ENCODE results near the gene ARMH3. TPM values are rescaled to one million over a fixed set of nuclear protein-coding genes. Genes with fewer than 3 reads are reported as not detected.

ARMH3 gene
- total RNA-seq, 1 donor from 2014 or later, result 48.1 TPM

DNA sequence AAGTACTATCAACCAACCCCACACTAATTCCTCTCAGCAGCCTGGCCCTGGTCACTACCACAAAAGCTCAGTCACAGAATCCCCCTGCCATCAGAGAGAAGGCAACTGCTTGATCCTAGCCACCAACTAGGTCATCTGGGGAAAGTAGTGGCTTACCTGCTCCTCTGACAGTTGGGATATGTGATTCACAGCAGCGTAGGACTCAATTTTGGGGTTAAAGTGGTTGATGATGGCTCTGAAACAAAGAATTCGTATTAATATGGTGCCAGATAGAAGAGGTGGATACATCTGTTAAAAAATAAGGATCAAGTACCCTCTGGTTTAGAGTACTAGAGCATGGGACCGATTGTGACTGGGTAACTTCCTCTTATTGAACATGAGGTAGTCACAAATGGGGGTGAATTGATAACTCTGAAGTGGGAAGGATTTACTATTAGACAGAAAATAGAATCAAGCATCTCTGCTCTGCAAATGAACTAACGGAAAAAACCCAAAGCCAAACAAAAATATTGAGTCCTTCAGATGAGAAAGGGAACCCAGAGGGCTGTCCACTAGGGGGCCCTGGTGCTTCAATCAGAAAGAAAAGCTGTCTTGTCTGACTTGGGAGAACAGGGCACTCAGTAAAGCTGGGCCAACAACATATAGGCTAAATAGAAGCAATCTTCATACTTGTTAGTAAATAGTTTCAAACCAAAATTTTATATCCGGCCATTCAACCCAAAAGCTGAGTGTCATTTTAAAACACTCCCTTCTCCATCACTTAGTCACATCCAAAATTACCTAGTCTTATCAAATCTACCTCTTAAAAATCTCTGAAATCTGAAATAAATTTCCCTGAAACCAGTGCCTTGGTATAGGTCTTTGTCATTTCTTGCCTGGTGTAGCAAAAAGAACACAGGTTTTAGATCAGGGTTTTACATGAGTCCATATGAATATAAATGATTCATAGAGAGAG is 166.4 kb downstream of the ARMH3 start:
- peak overlapping the region; percentile 67 for H3K27ac Mint-ChIP-seq (ENCODE audit: unreplicated experiment)
- peak; percentile 91 for DNase-seq
- no peaks in the 10 kb centered on the region for H3K9me3 Mint-ChIP-seq (ENCODE audit: unreplicated experiment)
- peak; percentile 84 for TF ChIP-seq CTCF (IDR thresholded peaks at IDR 0.05; ENCODE audit: partially characterized antibody, unreplicated experiment)
- no peaks in the 10 kb centered on the region for H3K36me3 Mint-ChIP-seq (ENCODE audit: unreplicated experiment)
- H3K4me1 Mint-ChIP-seq (ENCODE audit: low read depth, unreplicated experiment), result peaks cover 24% of the 10 kb centered on the region
- H3K4me3 Mint-ChIP-seq (ENCODE audit: unreplicated experiment), result peak overlapping the region; percentile 4
- peaks cover 2% of the 10 kb centered on the region for H3K27me3 Mint-ChIP-seq (ENCODE audit: unreplicated experiment)

- peak overlapping the region; percentile 59 for H3K27ac Mint-ChIP-seq (ENCODE audit: unreplicated experiment)
- peak overlapping the region; percentile 62 for H3K4me3 Mint-ChIP-seq (ENCODE audit: unreplicated experiment)
- no peak for TF ChIP-seq CTCF (IDR thresholded peaks at IDR 0.05; ENCODE audit: partially characterized antibody, unreplicated experiment)
- no peak for DNase-seq
- H3K4me1 Mint-ChIP-seq (ENCODE audit: low read depth, unreplicated experiment), result peaks cover 24% of the 10 kb centered on the region
- no peaks in the 10 kb centered on the region for H3K36me3 Mint-ChIP-seq (ENCODE audit: unreplicated experiment)
- no peaks in the 10 kb centered on the region for H3K9me3 Mint-ChIP-seq (ENCODE audit: unreplicated experiment)
- H3K27me3 Mint-ChIP-seq (ENCODE audit: unreplicated experiment), result peaks cover 4% of the 10 kb centered on the region
Observed at GRCh38 chr10:101888251-101888949, 167.6 kb downstream of the ARMH3 start.

- DNase-seq, result no peak
- peak overlapping the region; percentile 62 for H3K4me3 Mint-ChIP-seq (ENCODE audit: unreplicated experiment)
Observed at GRCh38 chr10:101887775-101888174, 168.2 kb downstream of the ARMH3 start.

DNA sequence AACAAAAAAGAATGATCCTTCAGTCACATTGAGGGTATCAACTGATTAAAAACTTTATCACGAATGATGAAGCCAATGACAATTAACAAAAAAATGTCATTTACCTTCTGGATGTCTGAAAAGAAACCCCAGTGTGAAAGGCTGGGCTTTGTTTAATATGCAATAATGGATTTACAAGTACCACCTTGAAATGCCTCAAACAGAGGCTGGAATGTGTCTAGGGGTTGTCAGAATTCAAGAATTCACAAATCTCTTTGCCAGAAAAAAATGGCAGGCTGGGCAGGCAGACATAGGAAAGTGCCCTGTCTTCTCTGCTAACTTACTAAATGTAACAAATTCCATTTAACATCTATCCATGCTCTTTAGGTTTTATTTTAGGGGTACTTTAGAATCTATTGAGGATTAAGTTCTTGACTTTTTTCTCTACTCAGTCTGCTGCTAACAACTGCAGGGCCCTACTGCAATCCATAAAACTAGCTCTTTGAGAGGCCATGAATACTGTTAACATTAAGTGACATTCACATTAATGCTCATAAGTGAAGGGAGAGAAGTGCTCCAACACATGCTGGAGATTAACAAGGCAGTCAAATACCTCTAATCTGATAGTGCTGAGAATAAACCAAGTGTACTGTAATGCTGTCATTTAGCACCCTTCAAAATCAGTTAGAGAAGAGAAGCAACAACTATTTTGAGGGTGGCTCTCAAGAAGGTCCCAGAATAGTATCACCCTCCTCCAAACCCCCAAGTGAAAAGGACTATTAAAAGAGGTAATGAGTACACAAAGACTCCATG is 169.3 kb downstream of the ARMH3 start:
- TF ChIP-seq CTCF (IDR thresholded peaks at IDR 0.05; ENCODE audit: partially characterized antibody, unreplicated experiment), result no peak
- Mint-ChIP-seq H3K4me1 (ENCODE audit: low read depth, unreplicated experiment) (peaks cover 24% of the 10 kb centered on the region), H3K4me3 (ENCODE audit: unreplicated experiment) (no peak overlapping the region), H3K9me3 (ENCODE audit: unreplicated experiment) (no peaks in the 10 kb centered on the region), H3K36me3 (ENCODE audit: unreplicated experiment) (no peaks in the 10 kb centered on the region), H3K27ac (ENCODE audit: unreplicated experiment) (peak overlapping the region; percentile 3), H3K27me3 (ENCODE audit: unreplicated experiment) (peaks cover 4% of the 10 kb centered on the region)
- DNase-seq, result no peak

More at GRCh38 chr10:101887775-101888174, 168.2 kb downstream of the ARMH3 start:
- no peaks in the 10 kb centered on the region for H3K36me3 Mint-ChIP-seq (ENCODE audit: unreplicated experiment)
- peaks cover 4% of the 10 kb centered on the region for H3K27me3 Mint-ChIP-seq (ENCODE audit: unreplicated experiment)
- H3K27ac Mint-ChIP-seq (ENCODE audit: unreplicated experiment), result peak overlapping the region; percentile 59
- no peaks in the 10 kb centered on the region for H3K9me3 Mint-ChIP-seq (ENCODE audit: unreplicated experiment)
- no peak for TF ChIP-seq CTCF (IDR thresholded peaks at IDR 0.05; ENCODE audit: partially characterized antibody, unreplicated experiment)
- H3K4me1 Mint-ChIP-seq (ENCODE audit: low read depth, unreplicated experiment), result peaks cover 24% of the 10 kb centered on the region
